ENCODE data around the gene CCDC167.

DNA sequence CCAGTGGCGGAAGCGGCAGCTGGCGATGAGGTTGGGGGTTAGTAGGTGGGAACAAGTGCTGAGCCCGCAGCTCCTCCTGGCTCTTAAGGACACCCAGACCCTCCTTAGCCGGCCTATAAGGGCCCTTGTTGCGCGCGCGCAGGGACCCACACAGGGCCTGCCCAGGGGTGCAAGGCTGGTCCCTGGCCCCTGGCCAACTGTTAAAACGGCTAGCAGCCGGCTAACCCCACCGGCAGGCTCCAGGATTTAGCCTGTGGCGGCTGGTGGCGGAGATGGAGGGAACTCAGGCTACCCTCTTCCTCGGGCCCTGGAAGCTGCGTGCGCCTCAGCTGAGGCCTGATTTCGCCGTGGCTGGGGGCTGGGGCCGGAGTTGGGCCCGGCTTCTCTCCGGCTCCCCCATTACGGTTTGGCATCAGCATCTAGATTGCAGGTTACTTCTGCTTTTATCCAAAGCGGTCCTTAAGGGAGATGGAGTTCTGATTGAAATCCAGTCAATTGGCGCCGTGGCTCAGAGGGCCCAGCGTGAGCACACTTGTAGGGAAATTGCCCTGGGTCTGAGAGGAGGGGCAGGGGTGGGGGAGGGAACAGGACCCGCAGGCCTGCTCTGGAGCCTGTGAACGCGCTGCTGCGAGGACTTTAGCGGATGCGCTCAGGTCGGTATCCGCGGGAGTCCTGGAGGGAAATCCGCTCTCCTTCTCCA lies 36.9 kb upstream of the CCDC167 start:
- TF ChIP-seq, protein P1, sequence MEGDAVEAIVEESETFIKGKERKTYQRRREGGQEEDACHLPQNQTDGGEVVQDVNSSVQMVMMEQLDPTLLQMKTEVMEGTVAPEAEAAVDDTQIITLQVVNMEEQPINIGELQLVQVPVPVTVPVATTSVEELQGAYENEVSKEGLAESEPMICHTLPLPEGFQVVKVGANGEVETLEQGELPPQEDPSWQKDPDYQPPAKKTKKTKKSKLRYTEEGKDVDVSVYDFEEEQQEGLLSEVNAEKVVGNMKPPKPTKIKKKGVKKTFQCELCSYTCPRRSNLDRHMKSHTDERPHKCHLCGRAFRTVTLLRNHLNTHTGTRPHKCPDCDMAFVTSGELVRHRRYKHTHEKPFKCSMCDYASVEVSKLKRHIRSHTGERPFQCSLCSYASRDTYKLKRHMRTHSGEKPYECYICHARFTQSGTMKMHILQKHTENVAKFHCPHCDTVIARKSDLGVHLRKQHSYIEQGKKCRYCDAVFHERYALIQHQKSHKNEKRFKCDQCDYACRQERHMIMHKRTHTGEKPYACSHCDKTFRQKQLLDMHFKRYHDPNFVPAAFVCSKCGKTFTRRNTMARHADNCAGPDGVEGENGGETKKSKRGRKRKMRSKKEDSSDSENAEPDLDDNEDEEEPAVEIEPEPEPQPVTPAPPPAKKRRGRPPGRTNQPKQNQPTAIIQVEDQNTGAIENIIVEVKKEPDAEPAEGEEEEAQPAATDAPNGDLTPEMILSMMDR (IDR thresholded peaks at IDR 0.05): no peak
- no peak for TF ChIP-seq ZFX (IDR thresholded peaks at IDR 0.05; ENCODE audit: borderline replicate concordance)
